ENCODE data around the gene RTKN2.

The RTKN2 gene

DNA sequence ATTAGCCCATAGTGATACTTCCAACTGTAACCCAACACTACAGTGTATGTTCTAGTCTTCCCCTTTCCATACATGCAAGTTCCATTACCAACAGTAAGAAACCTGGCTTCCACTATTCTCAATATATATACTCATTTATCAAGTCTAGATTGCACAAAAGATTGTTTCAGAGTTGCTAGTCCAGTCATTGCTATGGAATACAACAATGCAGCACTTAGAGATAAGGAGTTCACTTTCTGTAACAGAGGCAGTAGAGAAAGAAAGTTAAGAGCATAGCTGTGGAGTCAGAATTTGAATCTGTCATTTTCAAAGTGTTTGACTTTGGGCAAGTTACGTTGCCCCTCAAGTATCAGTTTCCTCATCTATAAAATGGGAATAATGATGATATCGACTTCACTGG is 90.1 kb downstream of the RTKN2 start:
- no peak for DNase-seq (ENCODE audit: low read depth, low spot score)

DNA sequence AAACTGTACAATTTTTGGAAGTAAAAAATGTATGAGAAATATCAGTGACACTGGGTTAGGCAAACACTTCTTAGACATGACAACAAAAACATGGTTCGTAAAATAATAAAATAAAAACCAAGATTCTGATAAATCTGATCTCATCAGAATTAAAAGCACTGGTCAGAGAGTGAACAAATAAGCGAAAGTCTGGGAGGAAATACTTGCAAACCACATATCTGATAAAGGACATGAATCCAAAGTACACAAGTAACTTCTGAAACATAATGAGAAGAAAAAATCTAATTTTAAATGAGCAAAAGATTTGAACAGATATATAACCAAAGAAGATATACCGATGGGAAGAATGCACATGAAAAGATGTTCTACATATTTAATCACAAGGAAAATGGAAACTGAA is 91.5 kb downstream of the RTKN2 start:
- no peak for DNase-seq (ENCODE audit: low read depth, low spot score)

DNA sequence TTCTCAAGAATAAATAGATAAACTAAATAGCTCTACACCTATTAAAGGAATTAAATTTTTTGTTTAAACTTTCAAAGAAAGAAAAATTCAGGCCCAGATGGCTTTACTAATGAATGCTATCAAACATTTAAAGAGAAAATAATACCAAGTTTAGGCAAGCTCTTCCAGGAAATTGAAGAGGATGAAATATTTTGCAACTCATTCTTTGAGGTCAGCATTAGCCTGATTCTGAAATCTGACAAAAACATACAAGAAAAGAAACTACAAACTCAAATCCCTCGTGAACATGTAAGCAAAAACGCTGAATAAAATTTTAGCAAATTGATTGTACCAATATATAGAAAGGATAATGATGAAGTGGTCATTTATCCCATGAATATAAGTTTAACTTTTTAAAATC is 93.4 kb downstream of the RTKN2 start:
- DNase-seq (ENCODE audit: low read depth, low spot score) = no peak

DNA sequence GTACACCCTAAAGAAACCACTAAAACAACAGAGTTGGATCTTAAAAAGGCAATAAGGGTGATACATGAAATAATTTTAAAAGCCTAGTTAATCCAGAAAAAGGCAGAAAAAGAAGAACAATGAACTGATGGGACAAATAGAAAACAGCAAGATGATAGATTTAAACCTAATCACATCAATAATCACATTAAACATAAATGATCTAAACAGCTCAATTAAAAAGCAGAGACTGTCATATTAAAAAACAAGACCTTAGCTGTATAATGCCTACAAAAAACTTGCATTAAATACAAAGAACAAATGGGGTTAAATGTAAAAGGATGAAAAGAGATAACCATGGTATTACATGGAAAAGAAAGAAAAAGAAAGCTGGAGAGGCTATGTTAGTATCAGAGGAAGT is 96.2 kb downstream of the RTKN2 start:
- no peak for DNase-seq (ENCODE audit: low read depth, low spot score)

DNA sequence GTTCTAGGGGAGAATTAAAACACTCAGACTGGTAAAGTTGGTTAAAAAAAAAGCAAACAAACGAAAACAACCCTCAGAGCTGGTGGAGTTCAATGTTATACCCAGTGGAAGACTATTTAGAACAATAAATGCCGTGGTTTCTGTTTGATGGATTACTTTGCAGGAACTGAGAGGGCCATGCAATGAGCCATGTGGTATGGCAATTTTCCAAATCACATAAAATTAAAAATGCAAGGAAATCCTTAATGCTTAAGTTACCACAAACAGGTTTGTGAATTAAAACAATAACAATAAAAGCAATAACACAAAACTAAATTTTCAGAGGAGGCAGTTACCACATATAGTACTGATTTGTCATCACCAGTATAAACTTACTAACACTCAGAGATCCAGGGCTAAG is 96.9 kb downstream of the RTKN2 start:
- DNase-seq (ENCODE audit: low read depth, low spot score) = no peak

DNA sequence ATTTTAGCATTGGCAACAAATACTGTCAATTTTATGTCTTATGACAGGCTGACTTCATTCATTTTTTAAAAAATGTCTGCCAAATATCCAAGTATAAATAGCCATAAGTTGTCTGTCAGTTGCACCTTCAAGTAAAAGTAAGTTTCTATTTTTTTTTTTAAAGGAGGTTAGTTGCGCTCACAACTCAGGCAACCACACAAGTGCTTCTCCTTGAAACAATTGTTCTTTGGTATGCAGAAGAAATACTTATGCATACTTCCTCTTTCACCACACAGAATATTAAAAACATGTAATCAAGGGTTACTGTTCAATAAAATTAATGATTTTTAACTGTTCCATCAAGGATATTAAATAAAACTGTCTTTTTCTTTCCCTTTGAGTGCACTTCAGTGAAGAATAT is 97.9 kb downstream of the RTKN2 start:
- DNase-seq (ENCODE audit: low read depth, low spot score) = no peak

DNA sequence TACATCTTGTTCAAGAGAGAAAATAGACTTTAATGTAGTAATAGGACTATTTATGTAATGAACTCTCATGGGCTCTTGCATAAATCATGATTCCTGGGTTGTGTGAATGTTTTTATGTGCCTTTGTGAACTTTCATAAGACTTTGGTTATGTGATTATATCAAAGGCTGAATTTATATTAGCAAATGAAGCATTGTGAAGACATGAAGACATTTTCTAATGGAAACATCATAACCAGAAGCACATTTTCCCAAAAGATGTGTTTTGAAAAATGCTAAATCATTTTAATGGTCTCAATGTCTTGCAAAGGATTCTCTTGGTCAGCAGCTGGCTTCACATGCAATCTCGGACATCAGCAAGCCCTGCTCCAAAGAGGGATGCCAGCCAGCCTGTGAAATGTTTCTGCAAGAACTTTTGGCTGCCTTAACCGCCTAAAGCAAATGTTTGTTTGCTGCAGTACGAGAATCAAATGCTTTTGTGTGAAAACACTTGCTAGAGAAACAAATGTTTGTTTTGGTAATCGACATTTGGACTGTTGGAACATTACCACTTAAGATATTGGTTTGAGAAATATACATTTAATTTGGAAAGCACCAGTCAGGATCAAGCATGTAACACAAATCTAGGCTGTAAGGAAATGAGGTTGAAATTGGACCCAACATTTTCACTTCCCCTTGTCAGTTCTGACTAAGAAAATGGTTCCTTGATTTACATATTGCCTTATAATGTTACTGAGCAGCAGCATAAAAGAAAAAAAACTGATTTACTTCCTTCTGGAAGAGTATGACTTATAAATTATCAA is 102.1 kb downstream of the RTKN2 start:
- no peak for DNase-seq (ENCODE audit: low read depth, low spot score)

DNA sequence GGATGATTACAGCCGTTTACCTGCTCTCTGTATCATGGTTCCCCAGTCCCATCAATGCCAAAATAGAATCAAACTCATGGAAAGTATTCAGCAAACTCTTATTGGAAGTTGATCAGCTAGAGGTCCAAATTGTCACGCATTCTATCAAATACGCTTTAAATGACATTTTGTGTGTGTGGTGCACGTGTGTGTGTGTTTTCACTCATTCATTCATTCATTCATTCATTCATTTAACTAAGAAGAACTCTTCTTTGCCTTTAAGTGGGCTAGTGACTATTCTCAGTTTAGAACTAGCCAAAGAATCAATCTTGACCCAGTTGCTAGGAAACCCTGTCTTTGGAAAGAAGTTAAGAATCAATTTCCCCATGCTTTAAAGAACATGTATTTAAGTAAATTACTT is 102.8 kb downstream of the RTKN2 start:
- DNase-seq (ENCODE audit: low read depth, low spot score) = no peak

DNA sequence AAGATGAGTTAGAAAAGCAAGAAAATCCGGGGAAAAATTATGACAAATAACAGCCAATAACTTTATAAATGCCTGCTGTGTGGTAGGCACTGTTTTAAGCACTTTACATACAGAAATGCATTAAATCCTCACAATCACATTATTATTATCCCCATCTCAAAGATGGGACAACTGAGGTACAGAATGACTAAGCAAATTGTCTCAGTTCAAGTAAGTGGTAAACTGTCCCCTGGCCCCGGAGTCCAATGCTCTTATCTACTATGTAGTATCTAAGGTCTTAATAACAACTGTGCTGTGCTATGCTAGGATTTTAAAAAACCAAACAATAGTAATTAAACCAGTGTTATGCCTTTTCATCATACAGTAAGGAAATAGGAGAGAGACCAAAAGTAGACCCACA is 105.6 kb downstream of the RTKN2 start:
- DNase-seq (ENCODE audit: low read depth, low spot score) = no peak

DNA sequence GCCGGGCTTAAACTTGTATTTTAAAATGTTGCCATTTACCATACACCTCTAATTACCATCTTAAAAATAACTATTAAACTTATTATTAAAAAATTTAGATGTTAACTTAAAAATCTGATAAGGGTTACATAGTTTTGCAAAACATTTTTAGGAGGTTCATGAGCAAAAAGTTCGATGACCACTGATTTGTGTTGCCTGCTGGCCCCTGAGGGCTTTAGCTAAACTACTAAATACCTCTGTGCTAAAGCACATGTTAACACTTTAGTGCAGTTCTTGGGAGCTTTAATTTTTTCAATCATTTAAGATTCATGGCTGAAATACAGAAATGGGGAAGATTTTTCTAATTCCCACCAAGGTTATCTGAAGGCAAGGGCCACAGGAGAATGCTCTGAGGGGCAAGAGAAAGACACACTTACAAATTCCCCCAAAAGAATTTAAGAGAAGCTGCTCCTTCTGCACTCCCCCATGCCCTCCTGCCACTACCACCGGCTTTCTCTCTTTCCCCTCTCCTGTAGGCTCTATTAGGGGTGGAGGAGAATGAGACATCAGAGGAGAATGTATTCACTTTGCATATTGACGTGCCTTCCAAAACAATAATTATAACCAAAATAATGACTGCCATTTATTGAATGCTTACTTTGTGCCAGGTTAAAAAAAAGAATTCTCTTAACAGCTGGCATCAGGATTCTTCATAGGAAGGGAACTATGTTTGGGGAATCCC is 106.2 kb downstream of the RTKN2 start:
- DNase-seq (ENCODE audit: low read depth, low spot score) = no peak

DNA sequence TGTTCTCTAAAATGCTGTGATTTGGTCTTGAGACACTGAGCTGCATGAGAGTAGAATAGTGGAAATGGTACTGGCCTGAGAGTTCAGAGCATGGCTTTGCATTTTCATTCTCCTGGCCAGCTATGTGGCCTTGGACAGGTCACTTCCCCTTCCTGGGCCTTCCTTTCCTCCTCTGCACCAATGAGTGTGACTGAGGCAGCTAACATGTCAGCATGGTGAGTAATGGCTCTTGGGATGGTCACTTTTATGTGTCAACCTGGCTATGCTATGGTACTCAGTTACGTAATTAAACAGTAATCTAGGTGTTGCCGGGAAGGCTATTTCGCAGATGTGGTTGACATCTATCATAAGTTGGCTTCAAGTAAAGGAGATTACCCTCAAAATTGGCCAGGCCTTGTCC is 109.3 kb downstream of the RTKN2 start:
- DNase-seq (ENCODE audit: low read depth, low spot score) = no peak

DNA sequence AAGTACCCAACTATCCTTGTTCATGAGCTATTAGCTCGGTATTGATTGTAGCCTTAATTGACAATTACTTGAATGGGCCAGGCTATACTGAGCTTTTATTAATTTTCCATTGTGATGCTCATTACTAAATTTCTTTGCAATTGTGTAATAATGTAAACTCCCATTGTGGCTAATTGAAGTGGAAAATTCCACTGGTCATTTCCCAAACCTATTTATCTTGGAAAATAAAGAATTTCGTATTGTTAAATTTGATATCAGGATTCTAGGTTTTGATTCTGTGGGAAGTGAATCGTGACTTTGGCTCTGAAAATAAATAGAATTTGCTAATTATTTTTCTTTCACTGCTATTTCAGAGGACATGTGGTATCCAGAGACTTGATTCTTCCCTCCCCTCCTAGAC is 111.0 kb downstream of the RTKN2 start:
- no peak for DNase-seq (ENCODE audit: low read depth, low spot score)

DNA sequence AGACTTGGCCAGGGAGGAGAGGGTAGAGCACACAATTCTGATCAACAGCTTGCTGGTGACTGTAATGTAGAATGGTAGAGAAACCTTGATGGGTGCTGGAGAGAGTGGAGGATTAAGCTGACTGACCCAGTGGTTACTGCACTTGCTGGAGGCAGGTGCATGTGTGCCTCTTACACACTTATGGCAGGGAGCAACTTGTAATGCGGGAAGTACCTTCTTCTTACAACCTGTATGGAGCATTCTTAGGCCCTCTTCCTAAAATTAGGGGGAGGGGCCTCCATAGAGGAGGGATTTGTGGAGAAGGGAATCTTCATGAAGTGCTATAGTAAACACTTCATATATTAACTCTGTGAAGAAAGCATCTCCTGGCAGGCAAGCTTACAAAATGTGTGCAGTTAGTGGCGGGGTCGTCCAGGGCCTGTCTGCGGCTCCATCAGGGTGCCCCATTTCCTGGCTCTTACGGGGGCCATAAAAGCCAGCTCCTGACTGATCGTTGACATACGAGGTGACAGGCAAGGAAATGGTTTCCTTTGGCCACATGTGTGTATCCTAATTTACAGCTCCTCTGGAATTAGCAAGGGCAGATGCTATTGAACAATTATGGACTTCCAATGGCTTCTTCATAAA is 113.5 kb downstream of the RTKN2 start:
- DNase-seq (ENCODE audit: low read depth, low spot score) = no peak

DNA sequence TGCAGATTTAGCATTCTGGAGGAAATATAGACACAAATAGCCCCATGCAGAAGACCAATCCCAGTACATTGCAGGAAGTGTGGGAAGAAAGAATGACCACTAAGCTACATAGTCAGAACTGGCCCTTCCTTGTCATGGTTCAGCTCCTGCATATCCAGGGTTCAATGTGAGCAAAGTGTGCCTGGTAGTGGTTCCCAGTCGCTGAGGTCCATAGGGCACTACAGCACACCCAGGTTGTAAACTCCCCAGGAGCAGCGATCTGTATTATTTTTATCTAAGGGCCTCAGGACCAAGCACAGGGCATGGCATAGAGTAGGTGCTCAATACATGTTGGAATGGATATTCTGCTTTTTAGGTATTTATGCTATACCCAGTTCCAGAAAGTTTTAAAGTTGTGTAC is 114.4 kb downstream of the RTKN2 start:
- no peak for DNase-seq (ENCODE audit: low read depth, low spot score)

DNA sequence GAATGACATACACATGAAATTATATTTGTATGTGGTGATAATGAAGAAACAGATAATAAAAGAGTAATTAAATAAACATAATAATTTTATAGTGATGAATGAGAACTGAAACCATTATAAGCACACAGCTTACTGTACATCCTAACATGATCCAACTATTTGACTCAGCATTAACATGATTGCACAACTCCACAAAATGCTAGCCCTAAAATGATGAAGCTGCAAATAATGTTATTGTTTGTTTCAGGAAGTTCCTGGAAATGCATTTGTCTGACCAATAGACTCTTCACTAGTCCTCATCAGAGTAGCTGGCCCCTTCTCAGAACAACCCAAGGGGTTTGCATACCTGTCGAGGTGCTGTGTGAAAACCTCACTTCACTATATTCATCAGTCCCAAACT is 115.5 kb downstream of the RTKN2 start:
- no peak for DNase-seq (ENCODE audit: low read depth, low spot score)

DNA sequence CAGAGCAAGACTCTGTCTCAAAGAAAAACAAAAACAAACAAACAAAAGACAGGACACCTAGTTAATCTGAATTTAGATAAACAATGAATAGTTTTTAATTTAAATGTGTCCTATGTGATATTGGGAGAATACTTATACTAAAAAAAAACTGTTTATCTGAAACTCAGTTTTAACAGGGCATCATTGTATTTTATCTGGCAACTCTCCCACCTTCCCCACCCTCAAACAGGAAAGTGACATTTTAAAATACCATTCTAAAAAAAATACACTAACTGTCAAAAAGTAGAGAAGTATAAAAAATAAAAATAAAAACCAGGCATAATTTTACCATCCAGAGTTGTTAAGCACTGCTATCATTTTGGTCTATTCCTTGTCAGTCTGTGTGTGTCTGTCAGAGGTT is 119.0 kb downstream of the RTKN2 start:
- no peak for DNase-seq (ENCODE audit: low read depth, low spot score)

DNA sequence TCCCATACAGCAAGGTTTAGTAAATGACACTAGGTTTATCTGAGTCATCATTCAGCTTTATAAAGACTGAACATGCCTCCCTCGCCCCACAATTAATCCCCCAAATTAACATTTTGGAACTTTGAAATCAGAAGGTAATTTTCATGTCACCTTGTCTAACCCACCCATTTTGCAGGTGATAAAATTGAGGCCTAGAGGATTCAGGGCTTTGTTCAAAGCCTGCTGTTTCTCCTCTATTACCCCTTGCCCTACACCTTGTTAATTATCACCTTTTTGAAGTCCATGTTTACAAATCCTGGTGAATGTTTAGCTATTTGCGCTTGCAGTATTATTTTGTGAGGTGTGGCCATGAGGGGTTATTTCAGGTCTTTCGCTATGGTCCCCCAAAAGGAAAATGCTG is 120.5 kb downstream of the RTKN2 start:
- no peak for DNase-seq (ENCODE audit: low read depth, low spot score)

DNA sequence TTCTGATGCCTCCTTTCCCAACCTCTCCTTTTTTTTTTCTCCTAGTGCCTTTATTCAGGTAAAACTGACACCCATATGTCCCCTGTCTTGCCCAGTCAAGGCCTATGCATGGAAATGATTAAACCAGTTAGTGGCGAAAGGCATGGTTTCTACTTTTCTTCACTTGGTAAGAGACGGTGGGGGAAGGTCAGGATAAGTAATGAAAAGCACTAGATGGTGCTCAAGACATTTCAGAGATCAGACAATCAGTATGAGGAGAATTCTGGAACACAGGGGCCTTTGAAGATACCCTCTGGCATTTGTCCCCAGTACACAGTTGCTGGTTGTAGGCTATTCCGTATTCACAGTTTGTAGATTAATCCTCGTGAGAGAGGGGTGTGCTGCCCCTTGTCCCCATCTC is 121.2 kb downstream of the RTKN2 start:
- no peak for DNase-seq (ENCODE audit: low read depth, low spot score)

DNA sequence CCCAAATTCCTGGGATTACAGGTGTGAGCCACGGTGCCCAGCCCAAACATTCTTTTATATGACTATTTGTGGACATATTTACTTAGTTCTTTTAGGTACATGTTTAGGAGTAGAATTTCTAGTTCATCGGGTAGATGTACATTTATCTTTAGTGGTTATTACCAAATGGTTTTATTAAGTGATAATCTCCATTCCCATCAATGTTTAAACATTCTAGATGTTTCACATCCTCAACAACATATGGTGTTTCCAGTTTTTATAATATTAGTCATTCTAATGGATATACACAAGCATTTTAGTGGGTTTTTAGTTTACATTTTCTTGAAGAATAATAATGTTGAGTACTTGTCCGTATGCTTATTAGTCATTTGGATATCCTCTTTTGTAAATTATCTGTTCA is 131.7 kb downstream of the RTKN2 start:
- DNase-seq (ENCODE audit: low read depth, low spot score) = no peak

DNA sequence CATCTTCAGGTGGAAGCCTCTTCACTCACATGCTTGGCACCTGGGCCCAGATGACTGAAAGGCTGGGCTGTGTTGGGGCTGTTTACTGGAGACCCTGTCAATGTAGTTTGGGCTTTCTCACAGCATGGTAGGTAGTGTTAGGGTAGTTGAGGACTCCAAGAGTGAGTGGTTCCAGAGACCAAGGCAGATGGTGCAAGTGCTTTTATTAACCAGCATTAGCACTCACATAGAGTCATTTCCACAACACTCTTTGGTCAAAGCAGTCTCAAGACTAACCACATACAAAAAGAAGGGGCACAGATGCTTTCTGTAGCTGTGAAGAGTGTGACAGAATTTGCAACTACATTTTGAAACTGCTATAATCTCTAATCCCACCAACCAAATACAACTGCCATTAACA is 135.0 kb downstream of the RTKN2 start:
- DNase-seq (ENCODE audit: low read depth, low spot score) = no peak
